Prostate gland (tissue), 2 donors: ENCODE data around the gene CBFA2T3.

Source experiments
- POLR2A ChIP-seq: fragments of 450-650 bp; IDR thresholded peaks from one replicate; pipeline ENCODE4 v1.6.1; 2016; ENCODE audit warnings: antibody characterized with exemption, mild to moderate bottlenecking
- POLR2AphosphoS5 ChIP-seq: sonication (generic); formaldehyde crosslinking; IDR thresholded peaks from one replicate; pipeline ENCODE4 v1.6.1; 2017; ENCODE audit warnings: antibody characterized with exemption
- TF ChIP-seq, protein P1 (sequence below), 4 experiments: fragments of 200-600 bp in 2 of 4; fragments of 450-650 bp in 2 of 4; sonication (generic) in 2 of 4; IDR thresholded peaks; 1 replicate in 3 of 4; 2 replicates in 1 of 4; pipeline ENCODE4 v1.5.1; 2016 to 2019; ENCODE audit warnings: antibody characterized with exemption in 4 of 4, mild to moderate bottlenecking in 2 of 4, moderate library complexity in 2 of 4

DNA sequence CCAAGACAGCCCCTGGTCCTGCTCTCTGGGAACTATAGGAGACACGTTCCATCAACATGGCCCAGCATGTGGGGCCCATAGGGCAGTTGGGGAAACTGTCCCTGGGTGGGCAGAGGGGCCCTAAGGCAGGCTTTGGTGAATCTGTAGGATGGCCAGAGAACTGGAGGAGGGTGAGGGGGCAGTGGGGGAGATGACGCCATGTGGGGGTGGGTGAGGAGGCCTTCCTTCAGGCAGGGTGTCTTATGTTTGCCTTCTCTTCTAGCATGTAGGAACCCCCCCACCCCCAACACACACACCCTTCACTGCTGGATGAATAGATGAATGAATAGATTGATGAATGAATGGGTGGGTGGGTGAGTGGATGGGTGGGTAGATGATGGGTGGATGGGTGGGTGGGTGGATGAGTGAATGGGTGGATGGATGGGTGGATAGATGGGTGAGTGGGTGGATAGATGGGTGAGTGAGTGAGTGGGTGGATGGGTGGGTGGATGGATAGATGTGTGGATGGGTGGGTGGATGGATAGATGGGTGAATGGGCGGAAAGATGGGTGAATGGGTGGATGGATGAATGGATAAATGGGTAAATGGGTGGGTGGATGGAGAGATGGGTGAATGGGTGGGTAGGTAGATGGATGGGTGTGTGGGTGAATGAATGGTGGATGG, 2.5 kb upstream of the CBFA2T3 start:
- TF ChIP-seq, protein P1, sequence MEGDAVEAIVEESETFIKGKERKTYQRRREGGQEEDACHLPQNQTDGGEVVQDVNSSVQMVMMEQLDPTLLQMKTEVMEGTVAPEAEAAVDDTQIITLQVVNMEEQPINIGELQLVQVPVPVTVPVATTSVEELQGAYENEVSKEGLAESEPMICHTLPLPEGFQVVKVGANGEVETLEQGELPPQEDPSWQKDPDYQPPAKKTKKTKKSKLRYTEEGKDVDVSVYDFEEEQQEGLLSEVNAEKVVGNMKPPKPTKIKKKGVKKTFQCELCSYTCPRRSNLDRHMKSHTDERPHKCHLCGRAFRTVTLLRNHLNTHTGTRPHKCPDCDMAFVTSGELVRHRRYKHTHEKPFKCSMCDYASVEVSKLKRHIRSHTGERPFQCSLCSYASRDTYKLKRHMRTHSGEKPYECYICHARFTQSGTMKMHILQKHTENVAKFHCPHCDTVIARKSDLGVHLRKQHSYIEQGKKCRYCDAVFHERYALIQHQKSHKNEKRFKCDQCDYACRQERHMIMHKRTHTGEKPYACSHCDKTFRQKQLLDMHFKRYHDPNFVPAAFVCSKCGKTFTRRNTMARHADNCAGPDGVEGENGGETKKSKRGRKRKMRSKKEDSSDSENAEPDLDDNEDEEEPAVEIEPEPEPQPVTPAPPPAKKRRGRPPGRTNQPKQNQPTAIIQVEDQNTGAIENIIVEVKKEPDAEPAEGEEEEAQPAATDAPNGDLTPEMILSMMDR (IDR thresholded peaks at IDR 0.05): no peak
- TF ChIP-seq POLR2AphosphoS5: no peak
- TF ChIP-seq POLR2A: no peak
